Activated naive CD8-positive, alpha-beta T cell treated with anti-CD3 and anti-CD28 coated beads, Interleukin-2, amount 10 ng/mL, durations not matched to agents 7 days and 5 days (primary cell): Measurements from ENCODE around the gene ZNF511. TPM values are rescaled to one million over a fixed set of nuclear protein-coding genes. Genes with fewer than 3 reads are reported as not detected.
"Not testable (repeated sequence)": the region's sequence is repeated elsewhere in the genome, so short reads cannot be mapped to it uniquely, and the experiment has no call there.

Experiments used
- ATAC-seq: fragments of 150-1000 bp; cut with Tn5 transposase; one replicate; pipeline ENCODE4 v1.10.0; 2021; ENCODE audit warnings: low read depth, moderate library complexity
- POLR2A ChIA-PET: fragments of 350-600 bp; sonication (Branson Sonifier 250); formaldehyde crosslinking; loops from one replicate; lab custom pipeline; 2021; ENCODE audit warnings: antibody characterized with exemption; lab: Charles Lee
- DNase-seq: peaks from one replicate; pipeline ENCODE4 v3.0.0; 2021
- H3K27ac Mint-ChIP-seq: one replicate; pipeline ENCODE4 v1.8.0; 2022; ENCODE audit warnings: mild to moderate bottlenecking, mixed read lengths
- H3K27me3 Mint-ChIP-seq: one replicate; pipeline ENCODE4 v1.8.0; 2022; ENCODE audit warnings: mild to moderate bottlenecking, moderate library complexity, mixed read lengths
- H3K36me3 Mint-ChIP-seq: one replicate; pipeline ENCODE4 v1.8.0; 2021; ENCODE audit warnings: mild to moderate bottlenecking, mixed read lengths
- H3K4me1 Mint-ChIP-seq: one replicate; pipeline ENCODE4 v1.8.0; 2021; ENCODE audit warnings: mixed read lengths
- H3K4me3 Mint-ChIP-seq: one replicate; pipeline ENCODE4 v1.8.0; 2022; ENCODE audit warnings: mild to moderate bottlenecking, moderate library complexity, mixed read lengths
- H3K9me3 Mint-ChIP-seq: one replicate; pipeline ENCODE4 v1.8.0; 2021; ENCODE audit warnings: mixed read lengths
- total RNA-seq, 2 experiments: library from RNA; stranded (reverse); gene quantifications; one replicate each; pipeline ENCODE4 v1.2.3, GENCODE V29; 2021

ZNF511 gene, protein sequence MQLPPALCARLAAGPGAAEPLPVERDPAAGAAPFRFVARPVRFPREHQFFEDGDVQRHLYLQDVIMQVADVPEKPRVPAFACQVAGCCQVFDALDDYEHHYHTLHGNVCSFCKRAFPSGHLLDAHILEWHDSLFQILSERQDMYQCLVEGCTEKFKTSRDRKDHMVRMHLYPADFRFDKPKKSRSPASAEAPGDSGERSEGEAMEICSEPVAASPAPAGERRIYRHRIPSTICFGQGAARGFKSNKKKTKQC
- 10 to 100 TPM; 44.5 to 47.4 TPM for total RNA-seq

GRCh38 chr10:133308421-133309099, at the start of gene ZNF511, which contains the start of gene TUBGCP2:
Gene ZNF511 (plus strand): TSS chr10:133308914. CDS start chr10:133308944, 30 bp downstream.
Gene TUBGCP2 (minus strand): TSS chr10:133308872. CDS start chr10:133302941, 5,931 bp downstream.
- POLR2A ChIA-PET, result interaction anchor here (0.9 to 2.0 kb wide), 4 partner anchors 30 to 50 kb away, joined by 3 to 10 read pairs (median 7); partner anchors contain the start of gene ADAM8
- Mint-ChIP-seq H3K36me3 (peaks cover 3% of the 10 kb centered on the region), H3K9me3 (no peaks in the 10 kb centered on the region), H3K4me3 (peak within 1 kb of the TSS; percentile 96), H3K27ac (peak within 1 kb of the TSS; percentile 99), H3K27me3 (no peaks in the 10 kb centered on the region), H3K4me1 (peaks cover 9% of the 10 kb centered on the region)
- peak; percentile 96 for DNase-seq
- peak; percentile 81 for ATAC-seq

DNA sequence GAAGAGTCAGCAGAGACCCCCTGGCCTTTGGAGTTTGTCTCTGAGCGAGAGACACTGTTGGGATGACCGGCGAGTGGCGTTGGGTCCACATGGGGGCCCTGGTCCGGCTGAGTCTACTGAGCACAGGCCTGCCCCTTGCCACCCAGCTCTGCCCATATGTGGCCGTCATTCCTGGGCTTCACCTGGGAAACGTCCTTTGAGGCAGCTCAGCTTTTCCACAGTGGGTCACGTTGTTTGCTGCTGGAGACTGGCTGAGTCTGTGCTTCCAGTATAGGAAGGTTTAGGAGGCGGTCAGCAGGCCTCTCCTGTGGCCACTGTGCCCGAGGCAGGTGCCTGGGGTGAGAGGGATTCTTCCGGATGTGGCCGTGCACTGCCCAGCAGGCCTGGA, 49.1 kb upstream of the ZNF511 start:
- Mint-ChIP-seq H3K36me3 (peaks cover 4% of the 10 kb centered on the region), H3K4me3 (peak overlapping the region; percentile 81), H3K9me3 (no peaks in the 10 kb centered on the region), H3K27ac (peak overlapping the region; percentile 89), H3K4me1 (peaks cover 36% of the 10 kb centered on the region), H3K27me3 (no peaks in the 10 kb centered on the region)
- no peak for ATAC-seq
- no peak for DNase-seq
- POLR2A ChIA-PET, result interaction anchor here (0.6 to 3.3 kb wide), 7 partner anchors 11 to 130 kb away, joined by 3 to 26 read pairs (median 5); partner anchors contain the start of gene ADAM8

GRCh38 chr10:133260895-133261725, 47.6 kb upstream of the ZNF511 start:
- no peaks in the 10 kb centered on the region for H3K9me3 Mint-ChIP-seq
- DNase-seq (peak; percentile 77), ATAC-seq (peak; percentile 38)
- POLR2A ChIA-PET, result interaction anchor here (1.0 to 4.8 kb wide), 2 partner anchors 14 to 17 kb away, joined by 3 to 35 read pairs; partner anchors contain the start of gene ADAM8
- peaks cover 44% of the 10 kb centered on the region for H3K4me1 Mint-ChIP-seq
- peaks cover 4% of the 10 kb centered on the region for H3K36me3 Mint-ChIP-seq
- H3K27me3 Mint-ChIP-seq, result no peaks in the 10 kb centered on the region
- peak overlapping the region; percentile 89 for H3K27ac Mint-ChIP-seq
- peak overlapping the region; percentile 81 for H3K4me3 Mint-ChIP-seq

DNA sequence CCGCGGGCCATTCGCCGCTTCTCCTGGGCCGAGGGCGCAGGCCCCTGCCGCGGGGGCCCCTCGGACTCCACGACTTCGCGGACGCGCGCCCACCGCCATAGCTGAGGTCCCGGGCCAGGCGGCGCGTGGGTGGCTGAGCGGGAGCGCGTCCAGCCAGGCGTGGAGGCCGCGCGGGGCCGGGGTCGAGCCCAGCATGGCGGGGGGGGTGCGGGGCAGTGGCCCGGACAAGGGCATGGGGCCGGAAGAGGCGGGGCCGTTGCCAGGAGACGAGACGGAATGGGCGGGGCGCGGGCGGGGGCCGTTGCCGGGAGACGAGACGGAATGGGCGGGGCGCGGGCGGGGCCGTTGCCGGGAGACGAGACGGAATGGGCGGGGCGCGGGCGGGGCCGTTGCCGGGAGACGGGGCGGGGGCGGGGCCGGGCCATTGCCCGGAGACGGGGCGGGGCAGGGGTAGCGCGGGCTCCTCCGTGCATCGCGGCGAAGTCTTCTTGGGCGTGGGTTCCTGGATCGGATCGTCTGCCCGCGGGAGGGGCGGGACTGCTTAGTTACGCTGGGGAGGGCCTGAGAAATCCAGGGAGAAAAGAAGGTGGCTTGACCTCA, 46.9 kb upstream of the ZNF511 start:
- ATAC-seq (peak; percentile 31), DNase-seq (peak; percentile 86)
- POLR2A ChIA-PET, result interaction anchor here (1.0 to 4.8 kb wide), 3 partner anchors 14 to 16 kb away, joined by 3 to 35 read pairs (median 3); partner anchors contain the start of gene ADAM8
- Mint-ChIP-seq H3K9me3 (no peaks in the 10 kb centered on the region), H3K4me3 (peak overlapping the region; percentile 67), H3K27me3 (no peaks in the 10 kb centered on the region), H3K36me3 (peaks cover 4% of the 10 kb centered on the region), H3K4me1 (peaks cover 44% of the 10 kb centered on the region), H3K27ac (no peak overlapping the region)

- POLR2A ChIA-PET, result interaction anchor here (1.1 to 4.8 kb wide), 2 partner anchors 13 to 15 kb away, joined by 3 to 35 read pairs; partner anchors contain the start of gene ADAM8
These were observed 46.0 kb upstream of the ZNF511 start for GRCh38 chr10:133262696-133263095.

GRCh38 chr10:133263674-133264073, 45.0 kb upstream of the ZNF511 start:
- DNase-seq (no peak), ATAC-seq (no peak)
- Mint-ChIP-seq H3K4me3 (peak overlapping the region; percentile 39), H3K27ac (no peak overlapping the region), H3K36me3 (peaks cover 4% of the 10 kb centered on the region), H3K4me1 (peaks cover 39% of the 10 kb centered on the region), H3K9me3 (no peaks in the 10 kb centered on the region), H3K27me3 (no peaks in the 10 kb centered on the region)
- POLR2A ChIA-PET, result interaction anchor here (4.8 kb wide), 1 partner anchor 12 kb away, joined by 35 read pairs; the partner anchor contains the start of gene ADAM8

More at GRCh38 chr10:133262696-133263095, 46.0 kb upstream of the ZNF511 start:
- DNase-seq (no peak), ATAC-seq (no peak)
- Mint-ChIP-seq H3K4me1 (peaks cover 39% of the 10 kb centered on the region), H3K4me3 (no peak overlapping the region), H3K27ac (no peak overlapping the region), H3K36me3 (peaks cover 4% of the 10 kb centered on the region), H3K9me3 (no peaks in the 10 kb centered on the region), H3K27me3 (no peaks in the 10 kb centered on the region)

- ATAC-seq (peak; percentile 55), DNase-seq (peak; percentile 51)
- no peaks in the 10 kb centered on the region for H3K27me3 Mint-ChIP-seq
- H3K27ac Mint-ChIP-seq, result peak overlapping the region; percentile 51
- H3K4me1 Mint-ChIP-seq, result peaks cover 33% of the 10 kb centered on the region
- peak overlapping the region; percentile 66 for H3K4me3 Mint-ChIP-seq
- H3K36me3 Mint-ChIP-seq, result peaks cover 4% of the 10 kb centered on the region
- POLR2A ChIA-PET, result interaction anchor here (1.1 to 4.8 kb wide), 2 partner anchors 11 to 14 kb away, joined by 4 to 35 read pairs; partner anchors contain the start of gene ADAM8
- H3K9me3 Mint-ChIP-seq, result no peaks in the 10 kb centered on the region
These were observed 44.3 kb upstream of the ZNF511 start for GRCh38 chr10:133264461-133264860.

GRCh38 chr10:133265052-133265451, 43.7 kb upstream of the ZNF511 start:
- POLR2A ChIA-PET, result interaction anchor here (1.1 to 4.8 kb wide), 2 partner anchors 10 to 13 kb away, joined by 4 to 35 read pairs; partner anchors contain the start of gene ADAM8
- Mint-ChIP-seq H3K4me3 (peak overlapping the region; percentile 66), H3K4me1 (peaks cover 28% of the 10 kb centered on the region)
- not testable (repeated sequence) for H3K27ac Mint-ChIP-seq, H3K9me3 Mint-ChIP-seq, H3K27me3 Mint-ChIP-seq, DNase-seq, H3K36me3 Mint-ChIP-seq, ATAC-seq

DNA sequence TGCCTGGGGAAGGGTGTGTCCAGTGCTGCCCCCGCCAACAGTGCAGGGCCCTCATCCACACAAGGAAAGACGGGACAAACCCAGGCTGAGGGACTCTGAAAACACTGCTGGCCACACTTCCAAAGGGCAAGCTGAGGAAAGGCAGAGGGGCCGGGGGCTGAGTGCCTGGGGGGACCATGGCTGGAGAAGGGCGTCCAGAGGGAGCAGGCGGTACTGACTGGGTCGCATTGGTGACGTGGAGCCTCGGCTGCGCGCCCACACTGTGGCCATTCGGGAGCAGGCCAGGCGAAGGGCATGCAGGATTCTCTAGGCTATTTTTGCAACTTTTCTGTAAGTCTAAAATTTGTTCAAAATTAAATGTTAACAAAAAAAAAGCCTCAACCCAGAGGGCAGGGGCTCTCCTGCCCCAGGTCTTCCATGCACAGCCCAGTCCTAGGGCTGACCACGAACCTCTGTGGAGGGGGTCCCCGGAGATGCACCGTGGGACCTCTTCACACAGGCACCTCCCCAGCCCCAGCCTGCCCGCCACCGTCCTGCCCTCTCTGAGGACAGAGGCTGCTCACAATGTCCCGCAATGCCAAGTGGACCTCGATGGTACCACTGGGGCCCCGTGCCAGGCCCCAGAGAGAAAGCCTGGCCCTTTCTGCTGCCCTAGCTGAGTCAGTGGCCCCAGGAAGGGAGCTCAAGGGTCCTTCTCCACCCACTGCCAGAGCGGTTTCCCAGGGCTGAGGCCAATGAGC, 42.5 kb upstream of the ZNF511 start:
- H3K27ac Mint-ChIP-seq, result no peak overlapping the region
- DNase-seq (no peak), ATAC-seq (no peak)
- peaks cover 4% of the 10 kb centered on the region for H3K36me3 Mint-ChIP-seq
- peaks cover 17% of the 10 kb centered on the region for H3K4me1 Mint-ChIP-seq
- H3K27me3 Mint-ChIP-seq, result no peaks in the 10 kb centered on the region
- no peak overlapping the region for H3K4me3 Mint-ChIP-seq
- POLR2A ChIA-PET, result interaction anchor here (0.5 to 1.5 kb wide), 2 partner anchors 10 to 35 kb away, joined by 3 to 5 read pairs; partner anchors contain the start of gene ADAM8
- no peaks in the 10 kb centered on the region for H3K9me3 Mint-ChIP-seq

DNA sequence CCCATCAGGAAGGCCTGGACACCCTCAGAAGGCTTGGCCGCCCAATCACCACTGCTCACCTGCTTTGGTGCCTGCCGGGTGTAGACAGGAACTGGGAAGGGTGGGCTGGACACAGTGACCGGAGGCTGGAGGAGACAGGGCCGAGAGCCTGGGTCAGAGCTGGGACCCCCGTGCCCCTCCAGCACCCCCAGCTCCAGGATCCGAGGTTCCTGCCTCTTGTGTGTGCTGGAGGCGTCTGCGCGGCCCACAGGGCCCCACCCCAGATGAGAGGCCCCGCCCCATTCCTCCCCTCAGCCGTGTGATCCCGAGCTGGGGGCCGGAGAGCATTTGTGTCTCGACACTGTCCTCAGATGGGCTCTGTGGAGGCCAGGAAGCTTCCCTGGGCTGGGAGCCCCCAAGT, 41.4 kb upstream of the ZNF511 start:
- ATAC-seq, result no peak

DNA sequence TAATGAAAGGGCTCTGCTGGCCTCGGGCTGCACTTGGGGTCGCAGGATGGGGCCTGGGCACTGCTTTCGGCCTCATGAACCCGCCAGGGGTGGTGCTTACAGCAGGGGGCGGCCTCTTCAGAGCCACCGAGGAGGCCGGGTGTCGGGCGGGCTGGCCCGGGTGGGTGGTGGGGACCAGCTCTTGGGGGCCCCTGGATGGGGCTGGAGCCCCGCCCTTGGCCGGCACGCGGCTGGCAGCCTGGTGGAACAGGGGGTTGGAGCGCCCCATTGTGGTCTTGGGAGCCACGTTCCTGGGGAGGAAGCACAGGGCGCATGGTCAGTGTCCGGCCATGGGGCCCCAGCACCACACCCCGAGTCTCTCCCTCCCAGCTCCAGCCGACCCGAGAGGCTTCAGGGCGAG, 40.9 kb upstream of the ZNF511 start:
- POLR2A ChIA-PET, result interaction anchor here (1.4 to 1.5 kb wide), 2 partner anchors 9 kb away, joined by 3 to 5 read pairs; partner anchors contain the start of gene ADAM8

More for the DNA sequence above, 41.4 kb upstream of the ZNF511 start:
- POLR2A ChIA-PET, result interaction anchor here (0.5 to 1.5 kb wide), 3 partner anchors 8 to 34 kb away, joined by 3 to 5 read pairs (median 3); partner anchors contain the start of gene ADAM8
- Mint-ChIP-seq H3K9me3 (no peaks in the 10 kb centered on the region), H3K27ac (no peak overlapping the region), H3K4me1 (peaks cover 17% of the 10 kb centered on the region), H3K4me3 (no peak overlapping the region), H3K36me3 (peaks cover 6% of the 10 kb centered on the region), H3K27me3 (no peaks in the 10 kb centered on the region)
- DNase-seq, result no peak

More for the DNA sequence above, 40.9 kb upstream of the ZNF511 start:
- Mint-ChIP-seq H3K4me3 (no peak overlapping the region), H3K9me3 (no peaks in the 10 kb centered on the region), H3K27me3 (no peaks in the 10 kb centered on the region), H3K4me1 (peaks cover 17% of the 10 kb centered on the region), H3K36me3 (peaks cover 6% of the 10 kb centered on the region), H3K27ac (no peak overlapping the region)
- no peak for DNase-seq
- no peak for ATAC-seq
